Vagina (tissue), 2 donors: ENCODE data around the gene OR2T35.

Experiments
- POLR2A ChIP-seq, 2 donors: fragments of 450-650 bp; IDR thresholded peaks; one replicate each; pipeline ENCODE4 v1.6.1; 2017; ENCODE audit warnings: antibody characterized with exemption in 2 of 2, mild to moderate bottlenecking in 2 of 2, moderate library complexity in 2 of 2
- POLR2AphosphoS5 ChIP-seq, 2 donors: sonication (generic); formaldehyde crosslinking; IDR thresholded peaks; one replicate each; pipeline ENCODE4 v1.9.0; 2017; ENCODE audit warnings: antibody characterized with exemption in 2 of 2, mild to moderate bottlenecking in 2 of 2, low read depth in 1 of 2; ENCODE audit not compliant: insufficient read depth in 1 of 2
- TF ChIP-seq, protein P1 (sequence below), 3 experiments: fragments of 450-650 bp in 2 of 3; fragments of 200-600 bp in 1 of 3; sonication (generic) in 1 of 3; IDR thresholded peaks; one replicate each; pipeline ENCODE4 v1.5.1; 2017 to 2019; ENCODE audit warnings: antibody characterized with exemption in 3 of 3, mild to moderate bottlenecking in 2 of 3, moderate library complexity in 2 of 3

DNA sequence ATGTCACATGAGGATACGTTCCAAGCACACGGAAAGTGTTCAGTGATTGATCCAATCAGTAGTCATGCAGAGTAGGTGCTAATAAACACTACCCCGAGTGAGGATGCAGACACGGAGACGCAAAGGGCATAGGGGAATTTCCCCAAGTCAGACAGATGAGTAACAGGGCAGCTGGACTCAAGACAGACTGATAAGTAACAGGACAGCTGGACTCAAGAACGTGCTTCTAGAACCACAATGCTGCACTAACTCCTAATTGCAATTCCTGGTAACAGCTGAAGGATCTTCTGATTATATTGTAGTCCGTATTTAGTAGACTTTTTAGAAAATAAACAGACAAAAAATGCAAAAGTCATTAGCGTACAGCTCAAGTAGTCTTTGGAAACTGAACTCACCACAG is 45.7 kb downstream of the OR2T35 start:
- TF ChIP-seq, protein P1, sequence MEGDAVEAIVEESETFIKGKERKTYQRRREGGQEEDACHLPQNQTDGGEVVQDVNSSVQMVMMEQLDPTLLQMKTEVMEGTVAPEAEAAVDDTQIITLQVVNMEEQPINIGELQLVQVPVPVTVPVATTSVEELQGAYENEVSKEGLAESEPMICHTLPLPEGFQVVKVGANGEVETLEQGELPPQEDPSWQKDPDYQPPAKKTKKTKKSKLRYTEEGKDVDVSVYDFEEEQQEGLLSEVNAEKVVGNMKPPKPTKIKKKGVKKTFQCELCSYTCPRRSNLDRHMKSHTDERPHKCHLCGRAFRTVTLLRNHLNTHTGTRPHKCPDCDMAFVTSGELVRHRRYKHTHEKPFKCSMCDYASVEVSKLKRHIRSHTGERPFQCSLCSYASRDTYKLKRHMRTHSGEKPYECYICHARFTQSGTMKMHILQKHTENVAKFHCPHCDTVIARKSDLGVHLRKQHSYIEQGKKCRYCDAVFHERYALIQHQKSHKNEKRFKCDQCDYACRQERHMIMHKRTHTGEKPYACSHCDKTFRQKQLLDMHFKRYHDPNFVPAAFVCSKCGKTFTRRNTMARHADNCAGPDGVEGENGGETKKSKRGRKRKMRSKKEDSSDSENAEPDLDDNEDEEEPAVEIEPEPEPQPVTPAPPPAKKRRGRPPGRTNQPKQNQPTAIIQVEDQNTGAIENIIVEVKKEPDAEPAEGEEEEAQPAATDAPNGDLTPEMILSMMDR (IDR thresholded peaks at IDR 0.05) = no peak
- TF ChIP-seq POLR2AphosphoS5 (IDR thresholded peaks at IDR 0.05; ENCODE audit: insufficient read depth in 1 of 2, low read depth in 1 of 2) (no peak), POLR2A (IDR thresholded peaks at IDR 0.05) (no peak)
